ENCODE measurements around the gene LGR5. TPM values are rescaled to one million over a fixed set of nuclear protein-coding genes. Genes with fewer than 3 reads are reported as not detected.

The LGR5 gene
- total and polyA plus RNA-seq, 2 donors (not counting 3 experiments of a cell fraction or from before 2014, with no cell fraction given), result not detected

DNA sequence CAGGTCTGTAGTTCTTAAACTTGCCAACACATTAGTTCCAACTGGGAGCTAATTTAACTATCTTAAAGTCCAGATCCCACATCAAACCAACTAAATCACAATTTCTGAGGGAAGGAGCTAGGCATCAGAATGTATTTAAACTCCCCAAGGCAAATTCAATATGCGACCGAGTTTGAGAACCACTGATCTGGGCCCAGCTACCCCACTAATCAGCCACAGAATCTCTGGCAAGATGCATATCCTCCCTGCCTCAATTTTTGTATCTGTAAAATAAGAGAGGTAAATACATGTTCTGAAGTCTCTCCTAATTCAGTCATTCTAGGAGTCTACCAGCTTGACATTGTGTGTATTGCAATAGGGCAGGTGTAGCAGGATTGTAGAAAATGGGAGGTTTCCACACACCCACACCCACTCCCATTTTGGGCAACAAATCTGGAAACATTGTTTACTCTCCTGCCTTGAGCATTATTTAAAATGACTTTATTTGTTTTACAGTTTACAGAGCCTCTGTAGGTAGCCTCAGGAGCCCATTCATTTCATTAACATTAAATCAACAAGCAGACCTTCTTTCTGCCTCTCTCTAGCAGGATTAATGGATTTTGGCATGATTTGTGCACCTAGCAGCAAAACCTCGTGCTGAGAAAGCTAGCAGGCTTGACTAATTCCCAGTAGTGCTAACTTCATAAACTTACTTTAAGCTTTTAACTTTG lies 15.6 kb downstream of the LGR5 start:
- CTCF ChIA-PET, result no interaction called here
- DNase-seq (ENCODE audit: low read depth, low spot score), result no peak
- no peak overlapping the region for H3K9ac ChIP-seq (replicated peaks; ENCODE audit: extremely low read depth, insufficient read depth, low read length)
- dilution Hi-C loops (cut with MboI; ENCODE audit: extremely low pct_ligation_motif_present, low sequenced_read_pairs), result no loop called here
- H2AFZ ChIP-seq (ENCODE audit: low read depth, low read length), result no peak overlapping the region
- TF ChIP-seq GATA2 (IDR thresholded peaks at IDR 0.05; ENCODE audit: insufficient read depth, insufficient read length, low read depth, low read length) (no peak), FOS (IDR thresholded peaks at IDR 0.05; ENCODE audit: borderline replicate concordance, insufficient read depth, low read length) (no peak), EZH2 (IDR thresholded peaks at IDR 0.05; ENCODE audit: borderline replicate concordance, low read depth, low read length, severe bottlenecking) (no peak), JUN (IDR thresholded peaks at IDR 0.05; ENCODE audit: borderline replicate concordance, insufficient read depth, insufficient read length, low read depth) (no peak), POLR2AphosphoS5 (IDR thresholded peaks at IDR 0.05; ENCODE audit: insufficient read depth, low read depth, low read length) (no peak), MYC (IDR thresholded peaks at IDR 0.05; ENCODE audit: low read depth, low read length) (no peak), POLR2A (IDR thresholded peaks at IDR 0.05; ENCODE audit: low read depth, low read length) (no peak)
- TF ChIP-seq, protein P1, sequence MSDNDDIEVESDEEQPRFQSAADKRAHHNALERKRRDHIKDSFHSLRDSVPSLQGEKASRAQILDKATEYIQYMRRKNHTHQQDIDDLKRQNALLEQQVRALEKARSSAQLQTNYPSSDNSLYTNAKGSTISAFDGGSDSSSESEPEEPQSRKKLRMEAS (IDR thresholded peaks at IDR 0.05; ENCODE audit: insufficient read depth, insufficient read length), result no peak
- TF ChIP-seq, protein P2, sequence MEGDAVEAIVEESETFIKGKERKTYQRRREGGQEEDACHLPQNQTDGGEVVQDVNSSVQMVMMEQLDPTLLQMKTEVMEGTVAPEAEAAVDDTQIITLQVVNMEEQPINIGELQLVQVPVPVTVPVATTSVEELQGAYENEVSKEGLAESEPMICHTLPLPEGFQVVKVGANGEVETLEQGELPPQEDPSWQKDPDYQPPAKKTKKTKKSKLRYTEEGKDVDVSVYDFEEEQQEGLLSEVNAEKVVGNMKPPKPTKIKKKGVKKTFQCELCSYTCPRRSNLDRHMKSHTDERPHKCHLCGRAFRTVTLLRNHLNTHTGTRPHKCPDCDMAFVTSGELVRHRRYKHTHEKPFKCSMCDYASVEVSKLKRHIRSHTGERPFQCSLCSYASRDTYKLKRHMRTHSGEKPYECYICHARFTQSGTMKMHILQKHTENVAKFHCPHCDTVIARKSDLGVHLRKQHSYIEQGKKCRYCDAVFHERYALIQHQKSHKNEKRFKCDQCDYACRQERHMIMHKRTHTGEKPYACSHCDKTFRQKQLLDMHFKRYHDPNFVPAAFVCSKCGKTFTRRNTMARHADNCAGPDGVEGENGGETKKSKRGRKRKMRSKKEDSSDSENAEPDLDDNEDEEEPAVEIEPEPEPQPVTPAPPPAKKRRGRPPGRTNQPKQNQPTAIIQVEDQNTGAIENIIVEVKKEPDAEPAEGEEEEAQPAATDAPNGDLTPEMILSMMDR (IDR thresholded peaks at IDR 0.05; ENCODE audit: extremely low read depth in 1 of 2, insufficient read depth in 1 of 2, low read depth in 1 of 2, low read length in 2 of 2), result no peak
- no peaks in the 10 kb centered on the region for H4K20me1 ChIP-seq (replicated peaks; ENCODE audit: control insufficient read depth, extremely low read depth, insufficient read depth, low read length)
- H3K4me3 ChIP-seq (replicated peaks in 1 of 3; ENCODE audit: insufficient read depth in 1 of 3, low read depth in 1 of 3, low read length in 3 of 3), result no peak overlapping the region
- H3K9me3 ChIP-seq (replicated peaks; ENCODE audit: control insufficient read depth, insufficient read depth, low read length), result no peaks in the 10 kb centered on the region
- no peaks in the 10 kb centered on the region for H3K79me2 ChIP-seq (ENCODE audit: control insufficient read depth, insufficient read depth, low read length)
- no peak overlapping the region for H3K4me2 ChIP-seq (ENCODE audit: insufficient read depth, low read length)
- intact Hi-C loops (cut with micrococcal nuclease), result no loop called here
- POLR2A ChIA-PET, result no interaction called here
- FAIRE-seq, result no peak
- no peak overlapping the region for H3K27ac ChIP-seq (ENCODE audit: insufficient read depth, low read depth, low read length)
- H3K9me1 ChIP-seq (replicated peaks; ENCODE audit: control insufficient read depth, extremely low read depth, insufficient read depth, low read length), result no peaks in the 10 kb centered on the region
- H3K36me3 ChIP-seq (ENCODE audit: control insufficient read depth in 2 of 2, extremely low read depth in 1 of 2, insufficient read depth in 2 of 2, low read length in 2 of 2), result no peaks in the 10 kb centered on the region
- H3K4me1 ChIP-seq (ENCODE audit: control insufficient read depth, extremely low read depth, insufficient read depth, low read length), result no peaks in the 10 kb centered on the region
- BruUV-seq (replicated peaks), result no TSS peak
- H3K27me3 ChIP-seq (ENCODE audit: control insufficient read depth in 2 of 2, insufficient read depth in 2 of 2, low read length in 2 of 2), result peaks cover 1 to 11% of the 10 kb centered on the region in 2 experiments

Measured in endothelial cell of umbilical vein (primary cell).